HL-60 (cell line): Measurements from ENCODE around the gene ALMS1.
"Not testable (repeated sequence)": the region's sequence is repeated elsewhere in the genome, so short reads cannot be mapped to it uniquely, and the experiment has no call there.

ENCODE experiments used
- GABPA ChIP-seq: IDR thresholded peaks from 2 replicates; pipeline ENCODE4 v1.6.1; 2012; ENCODE audit warnings: low read depth
- POLR2AphosphoS5 ChIP-seq: IDR thresholded peaks from 2 replicates; pipeline ENCODE4 v1.6.1; 2012; ENCODE audit warnings: low read depth
- SPI1 ChIP-seq: IDR thresholded peaks from 2 replicates; pipeline ENCODE4 v1.6.1; 2012; ENCODE audit warnings: low read depth, mild to moderate bottlenecking, borderline replicate concordance
- TF ChIP-seq, protein P1 (sequence below): IDR thresholded peaks from one replicate; pipeline ENCODE4 v1.5.1; 2011; ENCODE audit warnings: low read length, control low read depth, inconsistent platforms; ENCODE audit not compliant: insufficient read depth
- TF ChIP-seq, protein P2 (sequence below): IDR thresholded peaks from 2 replicates; pipeline ENCODE4 v1.6.1; 2012; ENCODE audit warnings: low read depth; ENCODE audit not compliant: insufficient replicate concordance

DNA sequence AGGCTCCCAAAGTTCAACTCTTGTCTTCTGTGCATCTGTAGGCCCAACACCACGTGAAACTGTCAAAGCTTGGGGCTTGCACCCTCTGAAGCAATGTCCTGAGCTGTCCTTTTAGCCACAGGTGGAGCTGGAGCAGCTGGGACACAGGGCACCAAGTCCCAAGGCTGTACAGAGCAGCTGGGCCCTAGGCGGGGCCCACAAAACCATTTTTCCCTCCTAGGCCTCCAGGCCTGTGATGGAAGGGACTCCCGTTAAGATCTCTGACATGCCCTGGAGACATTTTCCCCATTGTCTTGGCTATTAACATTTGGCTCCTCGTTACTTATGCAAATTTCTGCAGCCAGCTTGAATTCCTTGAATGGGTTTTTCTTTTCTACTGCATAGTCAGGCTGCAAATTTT lies 145.1 kb downstream of the ALMS1 start:
- TF ChIP-seq, protein P1, sequence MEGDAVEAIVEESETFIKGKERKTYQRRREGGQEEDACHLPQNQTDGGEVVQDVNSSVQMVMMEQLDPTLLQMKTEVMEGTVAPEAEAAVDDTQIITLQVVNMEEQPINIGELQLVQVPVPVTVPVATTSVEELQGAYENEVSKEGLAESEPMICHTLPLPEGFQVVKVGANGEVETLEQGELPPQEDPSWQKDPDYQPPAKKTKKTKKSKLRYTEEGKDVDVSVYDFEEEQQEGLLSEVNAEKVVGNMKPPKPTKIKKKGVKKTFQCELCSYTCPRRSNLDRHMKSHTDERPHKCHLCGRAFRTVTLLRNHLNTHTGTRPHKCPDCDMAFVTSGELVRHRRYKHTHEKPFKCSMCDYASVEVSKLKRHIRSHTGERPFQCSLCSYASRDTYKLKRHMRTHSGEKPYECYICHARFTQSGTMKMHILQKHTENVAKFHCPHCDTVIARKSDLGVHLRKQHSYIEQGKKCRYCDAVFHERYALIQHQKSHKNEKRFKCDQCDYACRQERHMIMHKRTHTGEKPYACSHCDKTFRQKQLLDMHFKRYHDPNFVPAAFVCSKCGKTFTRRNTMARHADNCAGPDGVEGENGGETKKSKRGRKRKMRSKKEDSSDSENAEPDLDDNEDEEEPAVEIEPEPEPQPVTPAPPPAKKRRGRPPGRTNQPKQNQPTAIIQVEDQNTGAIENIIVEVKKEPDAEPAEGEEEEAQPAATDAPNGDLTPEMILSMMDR, result not testable (repeated sequence)
- TF ChIP-seq POLR2AphosphoS5, SPI1, GABPA: not testable (repeated sequence)
- TF ChIP-seq, protein P2, sequence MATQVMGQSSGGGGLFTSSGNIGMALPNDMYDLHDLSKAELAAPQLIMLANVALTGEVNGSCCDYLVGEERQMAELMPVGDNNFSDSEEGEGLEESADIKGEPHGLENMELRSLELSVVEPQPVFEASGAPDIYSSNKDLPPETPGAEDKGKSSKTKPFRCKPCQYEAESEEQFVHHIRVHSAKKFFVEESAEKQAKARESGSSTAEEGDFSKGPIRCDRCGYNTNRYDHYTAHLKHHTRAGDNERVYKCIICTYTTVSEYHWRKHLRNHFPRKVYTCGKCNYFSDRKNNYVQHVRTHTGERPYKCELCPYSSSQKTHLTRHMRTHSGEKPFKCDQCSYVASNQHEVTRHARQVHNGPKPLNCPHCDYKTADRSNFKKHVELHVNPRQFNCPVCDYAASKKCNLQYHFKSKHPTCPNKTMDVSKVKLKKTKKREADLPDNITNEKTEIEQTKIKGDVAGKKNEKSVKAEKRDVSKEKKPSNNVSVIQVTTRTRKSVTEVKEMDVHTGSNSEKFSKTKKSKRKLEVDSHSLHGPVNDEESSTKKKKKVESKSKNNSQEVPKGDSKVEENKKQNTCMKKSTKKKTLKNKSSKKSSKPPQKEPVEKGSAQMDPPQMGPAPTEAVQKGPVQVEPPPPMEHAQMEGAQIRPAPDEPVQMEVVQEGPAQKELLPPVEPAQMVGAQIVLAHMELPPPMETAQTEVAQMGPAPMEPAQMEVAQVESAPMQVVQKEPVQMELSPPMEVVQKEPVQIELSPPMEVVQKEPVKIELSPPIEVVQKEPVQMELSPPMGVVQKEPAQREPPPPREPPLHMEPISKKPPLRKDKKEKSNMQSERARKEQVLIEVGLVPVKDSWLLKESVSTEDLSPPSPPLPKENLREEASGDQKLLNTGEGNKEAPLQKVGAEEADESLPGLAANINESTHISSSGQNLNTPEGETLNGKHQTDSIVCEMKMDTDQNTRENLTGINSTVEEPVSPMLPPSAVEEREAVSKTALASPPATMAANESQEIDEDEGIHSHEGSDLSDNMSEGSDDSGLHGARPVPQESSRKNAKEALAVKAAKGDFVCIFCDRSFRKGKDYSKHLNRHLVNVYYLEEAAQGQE, result not testable (repeated sequence)
